A673 (cell line): Measurements from ENCODE around the gene CD302.

Experiments
- CTCF ChIP-seq: fragments of 300-800, 200-600 bp; sonication (generic); conservative IDR thresholded peaks from 2 replicates; pipeline ENCODE4 v1.5.1; 2017; ENCODE audit warnings: low read depth, mild to moderate bottlenecking, antibody characterized with exemption, low read length, moderate library complexity, mixed read lengths
- EZH2 ChIP-seq: fragments of 200-600 bp; sonication (generic); IDR thresholded peaks from 2 replicates; pipeline ENCODE4 v1.6.1; 2017; ENCODE audit warnings: borderline replicate concordance, low read depth, mild to moderate bottlenecking, mixed read lengths, antibody characterized with exemption, low read length; ENCODE audit not compliant: poor library complexity, severe bottlenecking

DNA sequence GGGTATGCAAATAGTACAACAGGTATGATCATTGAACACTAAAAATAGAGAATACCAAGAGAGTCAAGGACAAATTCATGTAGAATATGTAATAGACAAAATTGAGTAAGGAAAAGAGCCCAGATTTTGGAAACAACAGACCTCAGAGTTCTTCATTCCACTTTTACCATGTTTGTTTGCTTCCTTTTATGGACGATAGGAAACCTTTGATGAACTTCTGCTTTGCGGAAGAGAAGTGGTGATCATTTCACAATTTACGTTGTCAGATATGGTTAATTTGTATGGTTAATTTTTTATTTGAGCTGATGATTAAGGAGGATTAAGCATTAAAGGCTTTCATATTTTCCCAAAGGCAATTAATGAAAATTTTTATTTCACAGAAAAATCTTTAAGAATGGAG is 69.4 kb downstream of the CD302 start:
- no peak for TF ChIP-seq CTCF
- no peak for TF ChIP-seq EZH2
